Measurements from ENCODE around the gene PPP3R2.

DNA sequence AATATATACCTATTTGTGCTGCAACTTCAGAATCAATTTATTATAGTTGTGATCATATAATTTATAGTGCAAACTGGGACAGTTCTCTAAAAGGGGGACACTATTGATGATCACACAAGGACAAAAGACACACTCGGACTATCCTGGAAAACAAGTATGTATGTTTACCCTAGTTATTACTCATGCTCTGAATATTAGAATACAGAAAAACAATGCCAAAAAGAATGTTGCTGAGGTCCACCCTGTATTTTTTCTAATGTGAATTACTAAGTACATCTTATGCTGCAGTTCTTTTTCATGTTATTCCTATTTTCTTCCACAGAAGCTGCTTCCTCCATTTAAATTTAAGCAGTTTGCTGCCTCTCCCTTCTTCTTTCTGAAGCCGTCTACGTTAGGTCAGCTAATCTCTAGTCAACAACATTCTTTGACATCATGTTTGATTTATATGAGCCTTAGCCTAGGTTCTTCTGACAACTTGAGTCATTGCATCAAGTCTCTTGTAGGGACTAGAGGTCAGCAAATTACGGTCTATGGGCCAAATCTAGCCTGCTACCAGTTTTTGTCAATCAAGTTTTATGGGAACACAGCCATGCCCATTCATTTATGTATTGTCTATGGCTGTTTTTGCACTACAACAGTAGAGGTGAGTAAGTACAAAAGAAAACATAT lies 40.1 kb upstream of the PPP3R2 start:
- TF ChIP-seq CTCF (IDR thresholded peaks at IDR 0.05; ENCODE audit: insufficient read depth, low read depth, low read length) (no peak), EZH2 (IDR thresholded peaks at IDR 0.05; ENCODE audit: insufficient read depth, low read length) (no peak)

Data from astrocyte (in vitro differentiated cells and primary cell).